A172 (cell line): ENCODE measurements around the gene CLIP3. TPM values are rescaled to one million over a fixed set of nuclear protein-coding genes. Genes with fewer than 3 reads are reported as not detected.
"Not testable (repeated sequence)": the region's sequence is repeated elsewhere in the genome, so short reads cannot be mapped to it uniquely, and the experiment has no call there.

Experiments
- DNase-seq: peaks from one replicate; pipeline ENCODE4 v3.0.0-alpha.2; 2015; ENCODE audit warnings: low spot score
- total RNA-seq: library from RNA; depleted of rRNA; stranded (reverse); fragments of >200 nt; shearing (Covaris generic); gene quantifications from 2 replicates; pipeline ENCODE4 v1.2.3, GENCODE V29; 2014; rRNA removed

Gene CLIP3
- 5.7 and 6.7 TPM in 2 replicates for total RNA-seq

- DNase-seq, result peak; percentile 65
Measured at GRCh38 chr19:36032251-36033104, at the start of gene CLIP3. Gene CLIP3, minus strand, starts transcription at chr19:36032873. Its CDS starts 516 bp downstream, at chr19:36032357.

- no peak for DNase-seq
Measured at GRCh38 chr19:36081894-36082293, 49.2 kb upstream of the CLIP3 start.

GRCh38 chr19:36081385-36081784 is 48.7 kb upstream of the CLIP3 start:
- DNase-seq, result no peak

GRCh38 chr19:36079389-36079945 is 46.8 kb upstream of the CLIP3 start:
- DNase-seq, result no peak

- DNase-seq, result no peak
Measured at GRCh38 chr19:36073121-36073876, 40.6 kb upstream of the CLIP3 start.

- DNase-seq, result no peak
Measured at GRCh38 chr19:36072081-36072480, 39.4 kb upstream of the CLIP3 start.

- DNase-seq, result not testable (repeated sequence)
Measured at GRCh38 chr19:36068810-36069499, 36.3 kb upstream of the CLIP3 start.

- DNase-seq, result no peak
Measured at GRCh38 chr19:36067681-36068080, 35.0 kb upstream of the CLIP3 start.

- DNase-seq, result no peak
Measured at GRCh38 chr19:36064826-36065225, 32.2 kb upstream of the CLIP3 start.

- no peak for DNase-seq
Measured at GRCh38 chr19:36061367-36061766, 28.7 kb upstream of the CLIP3 start.

GRCh38 chr19:36060430-36060829 is 27.8 kb upstream of the CLIP3 start:
- DNase-seq, result peak; percentile 51

- DNase-seq, result no peak
Measured at GRCh38 chr19:36059180-36059910, 26.7 kb upstream of the CLIP3 start.

GRCh38 chr19:36058481-36059179 is 26.0 kb upstream of the CLIP3 start:
- DNase-seq, result no peak

- DNase-seq, result peak; percentile 93
Measured at GRCh38 chr19:36054733-36055686, 22.3 kb upstream of the CLIP3 start, which contains the start of gene WDR62. Gene WDR62, plus strand, starts transcription at chr19:36054897. Its CDS starts 75 bp downstream, at chr19:36054972.

GRCh38 chr19:36054119-36054732 is 21.6 kb upstream of the CLIP3 start, which contains the start of gene THAP8:
Gene THAP8, minus strand, starts transcription at chr19:36054285. Its CDS starts 68 bp downstream, at chr19:36054217.
- DNase-seq, result peak; percentile 99

- DNase-seq, result no peak
Measured at GRCh38 chr19:36051637-36052036, 19.0 kb upstream of the CLIP3 start.

- no peak for DNase-seq
Measured at GRCh38 chr19:36051236-36051635, 18.6 kb upstream of the CLIP3 start.

GRCh38 chr19:36049080-36049698 is 16.5 kb upstream of the CLIP3 start:
- peak; percentile 31 for DNase-seq
